K562 (cell line): ENCODE data around the gene ARPC2. TPM values are rescaled to one million over a fixed set of nuclear protein-coding genes. Genes with fewer than 3 reads are reported as not detected.

Source experiments
- ATAC-seq: fragments of 200-7000 bp; cut with Tn5 transposase; 3 replicates; pipeline ENCODE4 v1.9.1; 2020; ENCODE audit warnings: moderate library complexity
- BruUV-seq: library from RNA; stranded (reverse); fragments of 400-500 nt; replicated peaks from 2 replicates; lab custom pipeline; 2021; lab: Mats Ljungman, UMichigan
- CTCF ChIA-PET: fragments of 300-600 bp; formaldehyde crosslinking; extraction: SDS; loops from one replicate; lab custom pipeline; 2021; ENCODE audit warnings: low intra/inter-chr PET ratio; lab: Yijun Ruan, JAX
- POLR2A ChIA-PET: fragments of 300-600, 350-650 bp; sonication (Branson Sonifier 250); formaldehyde crosslinking; extraction: SDS; loops from one replicate; lab custom pipeline; 2021; ENCODE audit warnings: antibody characterized with exemption, inconsistent platforms; lab: Yijun Ruan, JAX
- DNase-seq, 4 experiments: peaks; one replicate each; pipeline versions ENCODE4 v3.0.0 to v3.0.0-alpha.2; 2011 to 2018; ENCODE audit warnings: low spot score in 3 of 4, mixed read lengths in 3 of 4; ENCODE audit errors: extremely low read depth in 1 of 4
- FAIRE-seq: peaks from 2 replicates; lab custom pipeline; 2011; peaks lifted over from hg19 to GRCh38; lab: Jason Lieb, UNC
- H2AFZ ChIP-seq: 2 replicates; pipeline ENCODE4 v1.6.0; 2011; ENCODE audit warnings: low read depth, low read length, control low read depth, inconsistent platforms
- H3K27ac ChIP-seq: fragments of 200-600 bp; 3 replicates; pipeline ENCODE4 v1.8.0; 2011; ENCODE audit warnings: low read depth, mild to moderate bottlenecking, control low read depth, inconsistent platforms, low read length, moderate library complexity, mixed read lengths; ENCODE audit errors: extremely low read depth
- H3K27me3 ChIP-seq, 2 experiments: fragments of 300-600 bp in 1 of 2; 2 replicates in 1 of 2; 3 replicates in 1 of 2; pipeline versions ENCODE4 v1.6.0 to v1.8.0; 2011; ENCODE audit warnings: inconsistent platforms in 2 of 2, low read length in 2 of 2, mild to moderate bottlenecking in 1 of 2, mixed read lengths in 1 of 2, moderate library complexity in 1 of 2; ENCODE audit not compliant: control insufficient read depth in 2 of 2, insufficient read depth in 2 of 2
- H3K36me3 ChIP-seq: fragments of 300-600 bp; 3 replicates; pipeline ENCODE4 v1.8.0; 2011; ENCODE audit warnings: mild to moderate bottlenecking, low read length, inconsistent platforms; ENCODE audit not compliant: control insufficient read depth, insufficient read depth
- H3K4me1 ChIP-seq, 2 experiments: fragments of 200-600 bp in 1 of 2; replicated peaks in 1 of 2; 2 replicates in 1 of 2; 3 replicates in 1 of 2; pipeline versions ENCODE4 v1.5.1 to v1.8.0; 2011; ENCODE audit warnings: inconsistent platforms in 2 of 2, low read length in 2 of 2, mild to moderate bottlenecking in 1 of 2, mixed read lengths in 1 of 2, moderate library complexity in 1 of 2; ENCODE audit not compliant: control insufficient read depth in 2 of 2, insufficient read depth in 2 of 2
- H3K4me2 ChIP-seq: 2 replicates; pipeline ENCODE4 v1.6.1; 2011; ENCODE audit warnings: low read length, control low read depth, inconsistent platforms, mixed read lengths; ENCODE audit not compliant: insufficient read depth
- H3K4me3 ChIP-seq: fragments of 200-600 bp; sonication (generic), shearing (Covaris generic); 2 replicates; pipeline ENCODE4 v1.5.1; 2016; ENCODE audit warnings: control low read depth, inconsistent platforms
- H3K79me2 ChIP-seq: fragments of 200-600 bp; 3 replicates; pipeline ENCODE4 v1.8.0; 2011; ENCODE audit warnings: low read length, inconsistent platforms; ENCODE audit not compliant: control insufficient read depth, insufficient read depth
- H3K9ac ChIP-seq, 2 experiments: 2 replicates each; pipeline versions ENCODE4 v1.6.0 to v1.6.1; 2011; ENCODE audit warnings: low read depth in 2 of 2, low read length in 2 of 2, control low read depth in 1 of 2, inconsistent platforms in 1 of 2, mild to moderate bottlenecking in 1 of 2, mixed read lengths in 1 of 2; ENCODE audit not compliant: insufficient read depth in 1 of 2
- H3K9me1 ChIP-seq: one replicate; pipeline ENCODE4 v1.6.0; 2011; ENCODE audit warnings: inconsistent platforms, mild to moderate bottlenecking, low read length, moderate library complexity; ENCODE audit not compliant: control insufficient read depth, insufficient read depth
- H3K9me3 ChIP-seq: replicated peaks from 2 replicates; pipeline ENCODE4 v1.5.1; 2011; ENCODE audit warnings: low read depth, low read length, inconsistent platforms; ENCODE audit not compliant: control insufficient read depth, insufficient read depth
- H4K20me1 ChIP-seq: replicated peaks from 2 replicates; pipeline ENCODE4 v1.6.1; 2011; ENCODE audit warnings: low read length, inconsistent platforms, mixed read lengths; ENCODE audit not compliant: control insufficient read depth, insufficient read depth
- COPS2 ChIP-seq: fragments of 450-650 bp; conservative IDR thresholded peaks from 2 replicates; pipeline ENCODE4 v1.6.1; 2016; ENCODE audit warnings: mild to moderate bottlenecking, moderate library complexity
- KLF1 ChIP-seq: fragments of 450-650 bp; IDR thresholded peaks from 2 replicates; pipeline ENCODE4 v1.6.1; 2016; ENCODE audit warnings: missing genetic modification characterization, missing compliant biosample characterization
- MYNN ChIP-seq, 2 experiments: sonication (generic); formaldehyde crosslinking in 1 of 2; IDR thresholded peaks; 2 replicates each; pipeline versions ENCODE4 v1.5.0 to v1.6.1; 2016 to 2020; ENCODE audit warnings: antibody characterized with exemption in 1 of 2, missing genetic modification reagents in 1 of 2
- NELFE ChIP-seq: IDR thresholded peaks from 2 replicates; pipeline ENCODE4 v1.6.1; 2011; ENCODE audit warnings: mild to moderate bottlenecking; ENCODE audit not compliant: insufficient read depth, insufficient read length
- NFE2L1 ChIP-seq: fragments of 450-650 bp; IDR thresholded peaks from 2 replicates; pipeline ENCODE4 v1.6.1; 2016; ENCODE audit warnings: missing genetic modification characterization, low read depth, mild to moderate bottlenecking, missing compliant biosample characterization, moderate library complexity, borderline replicate concordance
- PTBP1 ChIP-seq: fragments of 200-400 bp; formaldehyde crosslinking; IDR thresholded peaks from 2 replicates; pipeline ENCODE4 v1.6.1; 2017; ENCODE audit warnings: low read depth, low read length
- RBFOX2 ChIP-seq: fragments of 200-400 bp; formaldehyde crosslinking; IDR thresholded peaks from 2 replicates; pipeline ENCODE4 v1.6.1; 2017; ENCODE audit warnings: low read depth, mild to moderate bottlenecking, low read length, moderate library complexity
- SAP30 ChIP-seq: fragments of 200-600 bp; sonication (generic); IDR thresholded peaks from 2 replicates; pipeline ENCODE4 v1.6.1; 2012; ENCODE audit warnings: borderline replicate concordance, low read depth, mild to moderate bottlenecking, moderate library complexity, low read length, control low read depth, inconsistent platforms; ENCODE audit not compliant: insufficient read depth, poor library complexity, severe bottlenecking
- ZNF57 ChIP-seq: fragments of 450-650 bp; formaldehyde crosslinking; IDR thresholded peaks from 2 replicates; pipeline ENCODE4 v1.4.0; 2020; ENCODE audit warnings: mild to moderate bottlenecking, moderate library complexity
- WGBS: fragments of 100-300 bp; shearing (Covaris generic); methylation state at CpG from one replicate; pipeline ENCODE4 v1.1.6; 2016; ENCODE audit warnings: low coverage, mixed read lengths; ENCODE audit not compliant: insufficient coverage; ENCODE audit errors: missing lambda C conversion rate; 5-methylcytosine and 5-hydroxymethylcytosine counted together
- in situ Hi-C: fragments of 300-500 bp; cut with MboI; formaldehyde crosslinking; loops from 4 replicates; pipeline ENCODE4 v1.15.0; 2018; ENCODE audit warnings: inconsistent platforms, mixed read lengths
- intact Hi-C: fragments of 100-400 bp; cut with micrococcal nuclease; formaldehyde crosslinking; loops from 2 replicates; pipeline ENCODE4 v1.14.2; 2022
- polyA plus RNA-seq, 8 experiments: library from polyadenylated mRNA; depleted of rRNA in 4 of 8; stranded (reverse) in 5 of 8; unstranded in 3 of 8; fragments of >200 nt; fragmentation: Nextera tagmentation in 2 of 8; fragmentation: Illumina TruSeq in 1 of 8; extraction: Ambion mirVana in 2 of 8; extraction: Trizol in 1 of 8; gene quantifications; 2 replicates each; pipeline versions ENCODE4 v1.2.1 to v1.2.3, GENCODE V29; 2011 to 2014; ENCODE audit warnings: inconsistent platforms in 1 of 8, missing spikeins in 1 of 8
- total RNA-seq, 7 experiments: library from RNA; depleted of rRNA in 6 of 7; stranded (reverse); fragments of >200 nt in 6 of 7; fragmentation: Illumina TruSeq in 2 of 7; extraction: Trizol in 2 of 7; gene quantifications; 2 replicates each; pipeline versions ENCODE4 v1.2.1 to v1.2.3, GENCODE V29; 2011 to 2021; ENCODE audit warnings: low replicate concordance in 1 of 7
- TF ChIP-seq, protein P1 (sequence below): sonication (generic); formaldehyde crosslinking; IDR thresholded peaks from 2 replicates; pipeline ENCODE4 v1.8.0; 2022; ENCODE audit warnings: mild to moderate bottlenecking, low read depth, missing genetic modification reagents

ARPC2 gene
- total and polyA plus RNA-seq, 9 of the 15 experiments (the other 6 are each of a cell fraction or from before 2014, with no cell fraction given), result 81.9 to 187 (median 103) TPM

DNA sequence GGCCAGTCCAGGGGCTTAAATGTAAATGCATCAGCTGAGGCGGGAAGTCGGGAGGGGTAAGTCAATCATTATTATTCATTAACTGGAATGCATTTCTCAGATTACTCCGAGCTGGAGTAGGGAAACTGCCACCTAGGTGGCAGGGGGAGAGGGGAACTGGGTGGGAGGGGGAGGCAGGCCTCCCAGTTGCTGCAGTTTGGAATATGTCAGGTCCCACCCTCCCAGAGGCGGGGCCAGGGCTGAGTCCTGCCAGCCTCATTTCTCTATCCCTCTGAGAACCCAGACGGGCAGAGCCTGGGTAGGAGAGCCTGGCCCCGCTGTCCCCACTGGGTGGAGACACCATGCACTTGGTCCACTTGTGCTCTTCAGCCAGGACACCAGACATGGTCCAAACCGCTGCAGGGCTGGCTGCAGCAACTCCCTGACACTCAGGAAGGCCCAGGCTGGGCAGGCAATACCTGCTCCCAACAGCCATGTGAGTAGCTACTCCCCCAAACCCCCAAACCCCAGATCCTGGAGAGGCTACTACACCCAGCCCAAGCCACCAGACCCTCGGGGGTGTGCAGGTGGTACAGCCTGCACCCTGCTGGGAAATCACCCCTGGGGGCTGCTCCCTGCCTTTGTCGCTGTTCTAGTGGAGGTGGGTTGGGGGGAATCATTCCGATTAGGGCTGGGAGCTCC, 43.9 kb downstream of the ARPC2 start, which contains the start of gene GPBAR1 (continued):
- TF ChIP-seq NELFE, result no peak
- no peak for TF ChIP-seq PTBP1
- TF ChIP-seq RBFOX2, result no peak

DNA sequence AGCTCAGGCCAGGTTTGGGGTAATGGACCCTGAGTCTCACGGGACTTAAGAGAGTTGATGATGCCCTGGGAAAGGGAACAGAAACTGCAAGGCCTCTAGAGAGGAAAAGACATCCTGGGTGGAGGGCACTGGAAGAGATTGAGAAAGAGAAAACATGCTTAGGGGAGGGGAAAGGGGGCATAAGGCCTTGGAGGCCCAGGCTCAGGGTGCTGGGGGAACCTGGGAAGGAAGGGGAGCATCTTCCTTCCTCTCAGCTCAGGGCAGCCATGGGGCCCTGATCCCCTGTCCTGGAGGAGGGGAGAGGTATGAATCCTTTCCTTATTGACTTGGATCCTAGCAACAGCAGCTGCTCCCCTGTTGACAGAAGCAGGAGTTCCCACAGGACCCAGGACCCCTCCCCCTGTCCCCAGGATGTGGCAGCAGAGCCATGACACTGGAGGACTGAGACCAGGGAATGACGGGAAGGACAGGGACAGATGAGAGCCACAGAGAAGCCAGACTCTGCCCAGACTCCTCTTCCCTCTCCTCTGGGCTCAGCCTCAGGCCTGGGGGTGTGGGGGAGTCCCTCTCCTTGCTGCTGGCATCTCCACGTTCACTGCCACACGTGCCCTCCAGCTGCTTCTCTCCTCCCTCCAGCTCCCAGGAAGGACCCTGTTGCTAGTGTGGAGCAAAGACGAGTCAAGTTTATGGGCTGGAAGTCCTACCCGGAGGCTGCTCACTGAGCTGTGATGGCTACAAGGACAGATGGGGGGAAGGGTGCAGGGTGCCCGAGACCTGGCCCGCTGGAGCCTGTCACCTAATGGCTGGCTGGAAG, 44.6 kb downstream of the ARPC2 start:
- CTCF ChIA-PET, result no interaction called here

More for the DNA sequence above, 44.6 kb downstream of the ARPC2 start:
- POLR2A ChIA-PET, result interaction anchor here (1.3 to 1.5 kb wide), 2 partner anchors 8 to 13 kb away, joined by 3 to 5 read pairs; partner anchors contain the start of genes AAMP and PNKD
- TF ChIP-seq, protein P1, sequence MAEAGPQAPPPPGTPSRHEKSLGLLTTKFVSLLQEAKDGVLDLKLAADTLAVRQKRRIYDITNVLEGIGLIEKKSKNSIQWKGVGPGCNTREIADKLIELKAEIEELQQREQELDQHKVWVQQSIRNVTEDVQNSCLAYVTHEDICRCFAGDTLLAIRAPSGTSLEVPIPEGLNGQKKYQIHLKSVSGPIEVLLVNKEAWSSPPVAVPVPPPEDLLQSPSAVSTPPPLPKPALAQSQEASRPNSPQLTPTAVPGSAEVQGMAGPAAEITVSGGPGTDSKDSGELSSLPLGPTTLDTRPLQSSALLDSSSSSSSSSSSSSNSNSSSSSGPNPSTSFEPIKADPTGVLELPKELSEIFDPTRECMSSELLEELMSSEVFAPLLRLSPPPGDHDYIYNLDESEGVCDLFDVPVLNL (CRISPR knock-in tag), result no peak
- TF ChIP-seq ZNF57 (no peak), KLF1 (tag) (no peak), MYNN (IDR thresholded peaks at IDR 0.05) (no peak), MYNN (CRISPR knock-in tag; IDR thresholded peaks at IDR 0.05) (no peak), COPS2 (no peak), SAP30 (no peak), NFE2L1 (tag) (no peak)
- peak overlapping the region in 1 of 2 experiments; percentile 71; a peak in 2 of 4 replicates for H3K9ac ChIP-seq
- H3K79me2 ChIP-seq, result no peaks in the 10 kb centered on the region
- no peaks in the 10 kb centered on the region for H3K9me3 ChIP-seq
- H3K4me1 ChIP-seq, result peaks cover 3 to 13% of the 10 kb centered on the region in 2 experiments; a peak in 4 of 5 replicates
- in situ Hi-C loops, result no loop called here
- H4K20me1 ChIP-seq, result no peaks in the 10 kb centered on the region
- no peaks in the 10 kb centered on the region for H3K27me3 ChIP-seq
- no peaks in the 10 kb centered on the region for H3K9me1 ChIP-seq
- DNase-seq (no peak), ATAC-seq (no peak), FAIRE-seq (no peak)
- no peak overlapping the region for H3K4me2 ChIP-seq
- no peak overlapping the region for H3K4me3 ChIP-seq
- no TSS peak for BruUV-seq
- no peak overlapping the region for H2AFZ ChIP-seq
- peaks cover 27% of the 10 kb centered on the region; the same call in 1 of the 3 replicates for H3K36me3 ChIP-seq
- intact Hi-C loops, result no loop called here
- no peak overlapping the region for H3K27ac ChIP-seq
- 65% methylated on average over 4 of the region's 8 CpGs for WGBS
